Measurements from ENCODE around the gene RPL39L. TPM values are rescaled to one million over a fixed set of nuclear protein-coding genes. Genes with fewer than 3 reads are reported as not detected.

The RPL39L gene
- total and polyA plus RNA-seq, 2 of the 13 experiments (the other 11 are each of a cell fraction or from before 2014, with no cell fraction given) = not detected

- TF ChIP-seq TEAD2 (CRISPR knock-in tag; IDR thresholded peaks at IDR 0.05) (no peak), ESRRA (CRISPR knock-in tag; IDR thresholded peaks at IDR 0.05; ENCODE audit: low read depth) (no peak), ZNF674 (CRISPR knock-in tag; IDR thresholded peaks at IDR 0.05; ENCODE audit: low read depth) (no peak), MED8 (CRISPR knock-in tag; IDR thresholded peaks at IDR 0.05; ENCODE audit: insufficient replicate concordance) (no peak), ZFP1 (CRISPR knock-in tag; IDR thresholded peaks at IDR 0.05) (no peak), ATF2 (CRISPR knock-in tag; IDR thresholded peaks at IDR 0.05) (no peak)
Observed at GRCh38 chr3:187086831-187087230, 52.5 kb downstream of the RPL39L start (continued).

GRCh38 chr3:187085933-187086332, 53.4 kb downstream of the RPL39L start:
- H4K20me1 ChIP-seq (ENCODE audit: insufficient read depth, low read length) = no peaks in the 10 kb centered on the region
- TF ChIP-seq JDP2 (CRISPR knock-in tag; IDR thresholded peaks at IDR 0.05; ENCODE audit: borderline replicate concordance) = no peak
- TF ChIP-seq ZBTB40 (IDR thresholded peaks at IDR 0.05) = peak; percentile 66
- TF ChIP-seq ZBTB40 (CRISPR knock-in tag; IDR thresholded peaks at IDR 0.05) = no peak
- DNase-seq (ENCODE audit: low spot score) = no peak
- no peaks in the 10 kb centered on the region for H3K79me2 ChIP-seq (ENCODE audit: insufficient read depth, low read length)
- no peaks in the 10 kb centered on the region; the same call in 1 of the 2 replicates for H3K9me3 ChIP-seq (ENCODE audit: low read length)
- no peak overlapping the region for H2AFZ ChIP-seq (ENCODE audit: low read length)
- no peaks in the 10 kb centered on the region for H3K27me3 ChIP-seq (ENCODE audit: control insufficient read depth in 1 of 2, insufficient read depth in 2 of 2, low read length in 2 of 2)
- in situ Hi-C loops (cut with HindIII; ENCODE audit: extremely low pct_ligation_motif_present, low pct_unique_long_range_greater_than_20kb) = no loop called here
- ChIA-PET POLR2A (interaction anchor here (3.0 kb wide), 1 partner anchor 46 kb away, joined by 16 read pairs; no protein-coding TSS in a partner anchor), CTCF (ENCODE audit: low intra/inter-chr PET ratio, low total read pairs) (no interaction called here)
- H3K4me1 ChIP-seq (ENCODE audit: insufficient read depth, low read length) = peaks cover 39% of the 10 kb centered on the region
- no peak for ATAC-seq
- H3K27ac ChIP-seq (ENCODE audit: extremely low read length, insufficient read depth, low read length) = no peak overlapping the region
- H3K9ac ChIP-seq (ENCODE audit: insufficient read depth, low read depth, low read length) = no peak overlapping the region
- FAIRE-seq = no peak
- intact Hi-C loops (cut with micrococcal nuclease; ENCODE audit: unreplicated experiment) = no loop called here
- WGBS (ENCODE audit: low lambda C conversion rate) = 41% methylated on average over 1 of the region's 1 CpG
- H3K4me2 ChIP-seq (ENCODE audit: low read depth, low read length) = no peak overlapping the region
- no TSS peak for BruUV-seq (replicated peaks)
- no peaks in the 10 kb centered on the region for H3K36me3 ChIP-seq (replicated peaks in 1 of 2; ENCODE audit: control insufficient read depth in 1 of 2, insufficient read depth in 2 of 2, low read length in 2 of 2)
- no peak overlapping the region for H3K4me3 ChIP-seq (replicated peaks in 1 of 3; ENCODE audit: insufficient read depth in 1 of 3, low read depth in 2 of 3, low read length in 3 of 3)

All from HepG2 (cell line).